HG03139 (cell line): Measurements from ENCODE around the gene TEAD1.

ENCODE experiments used
- ATAC-seq: cut with Tn5 transposase; IDR thresholded peaks from one replicate; pipeline ENCODE4 v1.9.1; 2021; ENCODE audit not compliant: unreplicated experiment

TEAD1 gene

DNA sequence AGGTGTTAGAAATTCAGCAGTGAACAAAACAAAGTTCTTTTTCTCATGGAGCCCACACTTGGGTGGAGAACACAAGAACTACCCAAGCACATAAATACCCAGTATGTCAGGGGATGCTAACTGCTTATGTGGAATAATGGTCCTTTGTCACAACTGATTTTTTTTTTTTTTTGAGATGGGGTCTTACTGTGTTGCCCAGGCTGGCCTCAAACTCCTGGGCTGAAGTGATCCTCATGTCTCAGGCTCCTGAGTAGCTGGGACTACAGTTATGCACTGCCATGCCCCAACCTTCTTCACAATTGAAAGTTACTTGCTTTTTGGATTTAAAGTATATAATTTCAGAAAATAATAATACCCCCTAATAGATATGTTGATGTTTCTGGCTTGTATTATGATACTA is 212.3 kb downstream of the TEAD1 start:
- ATAC-seq, result no peak

GRCh38 chr11:12888525-12889158 is 214.4 kb downstream of the TEAD1 start:
- peak; percentile 61 for ATAC-seq

DNA sequence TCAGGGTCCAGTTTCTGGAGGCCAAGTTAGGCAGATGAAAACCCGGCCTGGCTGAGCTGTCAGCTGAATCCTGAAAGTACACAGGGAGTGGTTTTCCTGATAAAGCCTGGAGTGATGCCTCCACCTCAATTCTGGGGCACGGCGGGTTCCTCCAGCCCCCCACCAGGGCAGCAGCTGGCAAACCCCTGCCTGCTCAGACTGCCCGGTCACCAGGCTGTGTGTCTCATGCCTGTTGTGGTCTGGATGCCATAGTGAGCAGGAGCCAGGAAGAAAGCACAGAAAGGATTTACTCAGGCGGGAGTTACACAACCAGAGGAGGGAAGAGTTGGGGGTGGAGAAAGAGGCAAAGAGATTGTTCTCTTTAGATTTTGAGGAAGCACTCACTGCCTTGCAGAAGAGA is 215.0 kb downstream of the TEAD1 start:
- ATAC-seq, result no peak

DNA sequence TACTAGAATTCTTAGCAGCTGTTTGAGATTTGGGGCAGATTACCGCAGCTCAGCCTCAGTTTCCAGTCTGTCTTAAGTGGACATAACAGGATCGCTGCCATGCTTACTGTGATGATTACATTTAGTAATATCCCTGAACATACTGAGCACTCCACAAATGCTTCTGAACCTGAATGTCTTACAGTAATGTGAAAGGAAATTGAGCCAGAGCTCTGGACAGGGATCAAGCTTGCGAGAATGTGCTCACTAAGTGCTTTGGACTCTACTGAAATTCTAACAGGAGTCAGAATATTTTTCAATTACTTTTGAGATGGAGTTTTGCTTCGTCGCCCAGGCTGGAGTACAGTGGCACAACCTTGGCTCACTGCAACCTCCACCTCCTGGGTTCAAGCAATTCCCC is 216.3 kb downstream of the TEAD1 start:
- ATAC-seq, result no peak

GRCh38 chr11:12893787-12894672 is 219.8 kb downstream of the TEAD1 start:
- ATAC-seq, result no peak

DNA sequence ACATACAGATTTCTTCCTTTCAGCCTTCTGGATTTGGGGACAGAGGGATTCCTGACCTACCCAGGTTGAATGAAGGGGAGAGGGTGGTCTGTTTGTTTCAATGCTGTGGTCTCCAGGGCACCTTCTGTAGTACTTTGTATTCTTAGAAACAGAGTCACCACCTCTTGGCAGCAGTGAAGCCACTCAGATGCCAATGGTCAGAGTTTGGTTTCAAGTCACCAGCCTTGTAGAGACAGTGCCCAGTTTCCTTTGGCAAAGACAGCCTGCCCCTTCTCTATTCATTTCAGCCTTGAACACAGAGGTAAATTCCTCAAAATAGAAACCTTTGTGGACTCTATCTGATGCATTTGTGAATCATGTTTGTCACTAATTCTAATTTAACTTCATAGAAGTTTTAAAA is 223.2 kb downstream of the TEAD1 start:
- ATAC-seq, result no peak

DNA sequence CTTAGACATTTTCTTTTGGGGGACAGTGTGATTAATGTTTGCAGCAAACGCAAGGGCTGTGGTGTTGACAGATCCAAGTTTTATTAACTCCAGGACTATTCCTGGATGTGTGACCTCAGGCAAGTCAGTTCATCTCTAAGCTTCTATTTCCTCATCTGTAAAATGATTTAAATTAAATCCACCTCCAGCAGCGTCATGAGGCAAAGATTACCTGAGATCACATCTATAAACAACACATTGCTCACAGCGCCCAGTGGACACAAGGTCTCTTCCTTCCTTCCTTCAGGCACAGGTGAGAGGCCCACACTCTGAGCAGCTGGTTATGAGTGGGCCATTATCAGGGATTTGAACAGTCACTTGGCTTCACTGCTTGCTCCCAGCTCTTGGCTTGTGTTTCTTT is 223.6 kb downstream of the TEAD1 start:
- no peak for ATAC-seq

DNA sequence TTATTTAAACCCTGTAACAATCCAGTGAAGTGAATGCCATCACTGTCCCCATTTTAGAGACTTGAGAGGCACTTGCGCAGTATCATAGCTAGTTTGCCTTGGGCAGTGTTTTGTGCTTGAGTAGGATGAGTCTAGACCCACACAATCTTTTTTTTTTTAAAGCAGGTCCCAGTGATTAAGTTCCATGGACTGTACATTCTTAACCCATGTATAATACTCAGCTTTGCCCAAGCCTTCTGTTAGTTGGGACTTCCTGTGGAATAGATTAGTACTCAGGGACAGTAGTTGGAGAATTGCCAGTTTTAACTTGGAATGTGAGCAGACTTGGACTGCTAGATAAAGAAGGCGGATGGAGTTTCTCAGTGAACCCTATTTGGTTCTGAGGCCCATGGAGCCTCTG is 226.3 kb downstream of the TEAD1 start:
- no peak for ATAC-seq

- no peak for ATAC-seq
These were observed 227.1 kb downstream of the TEAD1 start for GRCh38 chr11:12901272-12901671.

GRCh38 chr11:12901874-12902481 is 227.8 kb downstream of the TEAD1 start:
- ATAC-seq, result no peak

DNA sequence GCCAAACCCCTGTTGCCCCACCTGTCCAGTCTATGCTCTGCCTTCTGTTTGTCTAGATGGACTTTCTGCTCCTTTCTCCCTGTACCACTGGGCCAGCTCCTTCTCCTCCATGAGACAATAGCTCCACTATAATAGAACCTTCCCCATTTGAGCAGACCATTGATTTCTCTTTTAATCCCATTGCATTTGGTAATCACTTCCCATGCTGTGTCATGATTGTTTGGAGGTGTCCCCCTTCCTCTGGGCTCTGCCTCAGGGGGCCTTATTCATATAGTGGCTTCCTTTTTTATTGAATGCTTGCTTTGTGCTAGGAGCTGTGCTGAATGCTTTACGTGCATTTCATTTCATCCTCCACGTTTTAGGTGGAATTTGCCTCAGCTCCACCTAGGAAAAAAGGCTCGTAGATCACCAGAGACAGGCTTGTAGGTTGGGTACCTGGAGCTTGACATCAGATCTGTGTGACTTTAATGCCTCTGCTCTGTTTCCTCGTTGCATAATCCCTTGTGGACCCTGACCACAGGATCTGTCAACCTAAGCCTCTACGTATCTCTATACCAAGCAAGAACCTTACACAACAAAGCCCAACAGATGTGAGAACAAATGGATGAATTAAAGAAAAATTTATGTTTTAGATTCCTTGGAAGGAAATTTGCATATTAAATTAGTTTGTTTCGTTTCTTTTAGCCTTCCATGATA is 228.7 kb downstream of the TEAD1 start:
- no peak for ATAC-seq

- no peak for ATAC-seq
These were observed 231.2 kb downstream of the TEAD1 start for GRCh38 chr11:12905435-12905834.

GRCh38 chr11:12906501-12906900 is 232.3 kb downstream of the TEAD1 start:
- no peak for ATAC-seq

DNA sequence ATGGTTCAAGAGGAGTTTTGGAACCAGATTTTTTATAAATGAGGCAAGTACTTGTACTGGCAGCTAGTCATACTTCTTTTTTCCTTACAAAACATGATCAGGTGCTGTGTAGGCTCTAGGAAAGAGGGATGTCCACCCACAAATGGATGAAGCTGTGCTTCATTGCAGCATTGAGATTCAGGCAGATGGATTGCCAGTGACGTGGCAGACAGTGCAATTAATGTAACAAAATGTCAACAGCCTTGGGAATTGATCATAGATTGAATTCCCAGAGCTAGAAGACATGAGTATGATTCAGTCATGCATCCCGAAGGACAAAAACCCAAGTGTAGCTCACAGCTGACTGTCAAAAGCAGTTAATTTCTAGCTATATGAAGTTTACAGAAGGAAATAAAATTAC is 235.7 kb downstream of the TEAD1 start:
- ATAC-seq, result no peak

- no peak for ATAC-seq
These were observed 240.2 kb downstream of the TEAD1 start for GRCh38 chr11:12914400-12914912.

- ATAC-seq, result no peak
These were observed 240.9 kb downstream of the TEAD1 start for GRCh38 chr11:12915093-12915492.

GRCh38 chr11:12917822-12918221 is 243.6 kb downstream of the TEAD1 start:
- ATAC-seq, result no peak

- ATAC-seq, result no peak
These were observed 244.4 kb downstream of the TEAD1 start for GRCh38 chr11:12918667-12919066.

DNA sequence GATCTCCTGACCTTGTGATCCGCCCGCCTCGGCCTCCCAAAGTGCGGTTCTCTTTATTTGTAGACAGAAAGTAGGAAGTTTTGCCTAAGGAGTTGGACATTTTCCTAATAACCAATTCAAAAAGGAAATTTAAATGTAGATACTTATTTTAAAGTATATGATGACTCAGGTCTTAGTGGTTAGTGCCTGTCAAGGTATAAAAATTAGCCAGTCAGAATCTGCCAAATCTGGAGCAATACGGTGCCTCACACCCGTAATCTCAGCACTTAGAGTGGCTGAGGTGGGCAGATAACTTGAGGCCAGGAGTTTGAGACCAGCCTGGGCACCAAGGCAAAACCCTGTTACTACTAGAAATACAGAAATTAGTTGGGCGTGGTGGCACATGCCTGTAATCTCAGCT is 248.2 kb downstream of the TEAD1 start:
- ATAC-seq, result no peak

DNA sequence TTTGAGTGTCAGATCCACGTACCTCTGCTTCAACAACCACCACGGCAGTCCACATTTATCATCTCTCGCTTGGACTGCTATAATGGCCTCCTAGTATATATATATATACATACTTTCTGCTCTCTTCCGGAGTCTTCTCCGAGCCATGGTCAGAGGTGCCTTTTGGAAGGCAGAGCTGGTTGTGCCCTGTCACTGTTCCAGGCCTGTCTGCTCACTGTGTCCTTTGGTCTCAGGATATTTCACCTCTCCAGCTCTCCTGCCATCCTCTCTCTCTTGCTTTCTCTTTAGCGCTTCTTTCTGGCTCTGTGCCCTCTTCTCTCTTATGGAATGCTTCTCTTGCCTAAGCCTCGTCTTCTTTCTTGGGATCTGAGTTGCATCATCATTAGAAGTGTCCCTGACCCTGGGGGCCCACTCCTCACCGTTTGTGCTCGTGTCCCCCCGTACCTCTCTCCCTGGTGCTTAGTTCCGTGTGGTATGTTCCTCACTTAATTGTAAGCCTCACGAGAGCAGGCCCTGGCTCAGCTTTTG is 248.8 kb downstream of the TEAD1 start:
- no peak for ATAC-seq

- ATAC-seq, result no peak
These were observed 250.4 kb downstream of the TEAD1 start for GRCh38 chr11:12924650-12925049.
